Adipocyte (in vitro differentiated cells): ENCODE measurements around the gene UBAP2L.
"Not testable (repeated sequence)": the region's sequence is repeated elsewhere in the genome, so short reads cannot be mapped to it uniquely, and the experiment has no call there.

Experiments
- DNase-seq: peaks from one replicate; pipeline ENCODE4 v3.0.0-alpha.2; 2015; ENCODE audit warnings: low read depth
- H3K27me3 ChIP-seq: replicated peaks from 2 replicates; pipeline ENCODE4 v1.7.0; 2013; ENCODE audit warnings: mild to moderate bottlenecking, low read length, moderate library complexity; ENCODE audit not compliant: control insufficient read depth, insufficient read depth
- H3K36me3 ChIP-seq: 2 replicates; pipeline ENCODE4 v1.7.0; 2013; ENCODE audit warnings: low read length, mild to moderate bottlenecking, moderate library complexity; ENCODE audit not compliant: control insufficient read depth, insufficient read depth, severe bottlenecking
- H3K4me1 ChIP-seq: 2 replicates; pipeline ENCODE4 v1.7.0; 2013; ENCODE audit warnings: mild to moderate bottlenecking, low read length, moderate library complexity; ENCODE audit not compliant: control insufficient read depth, insufficient read depth
- H3K4me3 ChIP-seq: 2 replicates; pipeline ENCODE4 v1.7.0; 2013; ENCODE audit warnings: mild to moderate bottlenecking, low read length, moderate library complexity
- H3K9ac ChIP-seq: 2 replicates; pipeline ENCODE4 v1.7.0; 2013; ENCODE audit warnings: mild to moderate bottlenecking, low read length, moderate library complexity
- H3K9me3 ChIP-seq: 2 replicates; pipeline ENCODE4 v1.7.0; 2013; ENCODE audit warnings: mild to moderate bottlenecking, low read length, moderate library complexity; ENCODE audit not compliant: control insufficient read depth

The UBAP2L gene

DNA sequence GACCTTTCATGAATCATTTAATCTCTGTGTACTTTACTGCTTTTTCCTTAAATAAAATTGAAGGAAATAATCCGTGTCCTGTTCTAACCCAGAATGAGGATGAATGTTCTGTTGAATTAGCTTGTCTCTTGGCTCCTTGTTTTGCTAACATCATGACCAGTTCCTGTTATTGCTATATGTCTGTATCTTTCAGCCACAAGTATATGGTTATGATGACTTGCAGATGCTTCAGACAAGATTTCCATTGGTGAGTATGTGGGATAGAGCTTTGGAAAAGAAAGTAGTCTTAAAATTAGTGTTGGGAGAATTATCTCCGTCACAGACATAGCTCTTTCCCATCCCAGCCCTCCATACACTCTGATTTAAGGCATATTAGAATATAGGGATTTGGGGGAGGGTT, 38.0 kb downstream of the UBAP2L start:
- no peak for DNase-seq
- Histone ChIP-seq H3K36me3 (peaks cover 100% of the 10 kb centered on the region), H3K9ac (no peak overlapping the region), H3K27me3 (no peaks in the 10 kb centered on the region), H3K9me3 (no peaks in the 10 kb centered on the region), H3K4me3 (no peak overlapping the region), H3K4me1 (peaks cover 15% of the 10 kb centered on the region)

DNA sequence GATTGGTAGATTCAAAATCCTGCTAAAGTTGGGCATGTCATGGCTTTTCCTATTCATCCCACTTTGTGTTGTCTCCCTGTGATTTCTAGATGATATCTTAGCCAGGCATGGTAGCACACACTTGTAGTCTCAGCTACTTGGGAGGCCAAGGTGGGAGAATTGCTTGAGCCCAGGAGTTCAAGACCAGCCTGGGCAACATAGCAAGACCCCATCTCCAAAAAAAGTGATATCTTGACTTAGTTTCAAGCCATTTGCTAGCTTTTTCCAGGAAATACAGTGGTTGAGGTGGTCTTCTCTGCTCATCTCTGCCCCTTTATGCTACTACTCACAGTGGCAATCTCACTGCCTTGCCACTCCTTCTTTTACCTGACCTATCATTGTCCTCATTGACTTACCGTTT, 39.4 kb downstream of the UBAP2L start:
- H3K27me3 ChIP-seq, result no peaks in the 10 kb centered on the region
- no peak overlapping the region for H3K9ac ChIP-seq
- H3K4me3 ChIP-seq, result no peak overlapping the region
- peaks cover 100% of the 10 kb centered on the region for H3K36me3 ChIP-seq
- DNase-seq, result no peak
- peaks cover 18% of the 10 kb centered on the region for H3K4me1 ChIP-seq
- no peaks in the 10 kb centered on the region for H3K9me3 ChIP-seq

DNA sequence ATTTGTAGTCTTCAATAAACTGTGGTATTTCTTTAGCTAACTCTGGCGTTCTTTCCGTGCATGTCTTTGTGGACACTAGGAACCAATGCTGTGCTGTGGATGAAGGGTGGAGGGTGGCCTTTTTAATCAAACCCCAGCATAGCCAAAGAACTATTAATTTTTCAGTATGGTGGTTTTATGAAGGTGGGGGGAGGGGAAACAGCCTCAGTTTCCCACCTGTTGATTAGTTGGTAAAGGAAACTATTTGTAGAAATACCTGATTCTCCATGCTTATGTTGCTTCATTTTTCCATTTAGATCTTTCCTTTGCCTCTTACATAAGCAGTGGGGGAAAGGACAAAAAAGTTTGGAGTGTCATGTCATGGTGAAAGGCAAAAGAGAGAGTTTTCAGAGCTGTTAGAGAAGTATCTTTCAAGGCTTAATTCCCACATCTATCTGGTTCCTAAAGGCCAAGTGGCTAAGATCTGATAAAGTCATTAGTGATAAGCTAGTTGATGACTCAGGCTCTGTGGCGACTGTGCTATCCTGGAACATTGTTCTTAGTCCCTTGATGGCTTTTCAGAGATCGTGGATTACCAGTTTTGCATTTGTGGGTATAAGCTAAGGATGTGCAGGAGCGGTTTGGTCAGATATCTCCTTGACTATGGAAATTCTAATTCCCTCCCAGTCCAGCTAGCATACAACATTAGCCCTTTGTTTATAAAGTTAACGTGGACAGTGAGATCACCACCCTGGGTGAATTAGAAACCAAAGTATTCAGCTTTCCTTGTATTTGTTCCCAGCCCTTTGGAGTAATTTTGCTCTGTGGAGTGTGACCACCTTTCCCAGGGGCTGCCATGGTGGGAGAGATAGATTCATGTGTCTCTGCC, 42.9 kb downstream of the UBAP2L start:
- no peak for DNase-seq
- no peaks in the 10 kb centered on the region for H3K27me3 ChIP-seq
- H3K9me3 ChIP-seq, result no peaks in the 10 kb centered on the region
- H3K4me3 ChIP-seq, result no peak overlapping the region
- H3K9ac ChIP-seq, result no peak overlapping the region
- peaks cover 15% of the 10 kb centered on the region for H3K4me1 ChIP-seq
- H3K36me3 ChIP-seq, result peaks cover 95% of the 10 kb centered on the region

DNA sequence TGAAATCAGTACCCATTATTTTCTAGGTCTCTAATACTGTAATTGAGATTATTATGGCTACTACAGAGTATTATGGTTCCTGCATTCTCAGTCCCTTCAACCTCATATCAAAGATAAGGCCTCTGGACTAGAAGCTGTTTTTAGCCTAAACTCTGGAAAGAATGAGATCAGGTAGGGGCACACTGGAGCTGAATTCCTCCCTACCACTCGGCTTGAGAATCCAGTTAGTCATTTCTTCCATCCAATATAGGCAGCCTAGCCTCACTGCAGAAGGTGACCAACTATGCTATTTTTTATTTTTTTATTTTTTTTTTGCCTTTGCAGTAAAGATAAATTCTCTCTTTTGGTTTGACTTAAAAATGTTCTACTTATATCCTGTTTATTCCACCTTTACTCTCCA, 43.7 kb downstream of the UBAP2L start:
- no peak overlapping the region for H3K4me3 ChIP-seq
- H3K9ac ChIP-seq, result no peak overlapping the region
- no peaks in the 10 kb centered on the region for H3K9me3 ChIP-seq
- peaks cover 95% of the 10 kb centered on the region for H3K36me3 ChIP-seq
- H3K27me3 ChIP-seq, result no peaks in the 10 kb centered on the region
- H3K4me1 ChIP-seq, result peaks cover 15% of the 10 kb centered on the region
- no peak for DNase-seq

DNA sequence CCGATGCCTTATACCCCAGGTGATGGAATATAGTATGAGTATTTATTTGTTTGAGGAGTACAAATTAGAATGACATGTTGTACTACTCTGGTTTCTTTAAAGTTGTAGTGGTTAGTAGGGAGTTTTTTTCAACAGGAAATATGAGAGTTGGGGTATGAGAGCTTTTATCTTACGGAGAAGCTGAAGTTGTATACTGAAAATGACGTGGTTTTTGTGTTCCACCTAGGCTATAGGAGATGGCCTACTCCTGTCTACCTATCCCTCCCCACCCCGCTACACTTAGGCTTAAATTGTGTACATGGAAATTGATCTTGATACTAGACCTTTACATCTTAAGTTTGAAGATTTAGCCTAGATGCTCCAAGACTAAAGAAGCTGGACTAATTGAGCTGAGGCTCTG, 44.8 kb downstream of the UBAP2L start:
- no peak for DNase-seq

DNA sequence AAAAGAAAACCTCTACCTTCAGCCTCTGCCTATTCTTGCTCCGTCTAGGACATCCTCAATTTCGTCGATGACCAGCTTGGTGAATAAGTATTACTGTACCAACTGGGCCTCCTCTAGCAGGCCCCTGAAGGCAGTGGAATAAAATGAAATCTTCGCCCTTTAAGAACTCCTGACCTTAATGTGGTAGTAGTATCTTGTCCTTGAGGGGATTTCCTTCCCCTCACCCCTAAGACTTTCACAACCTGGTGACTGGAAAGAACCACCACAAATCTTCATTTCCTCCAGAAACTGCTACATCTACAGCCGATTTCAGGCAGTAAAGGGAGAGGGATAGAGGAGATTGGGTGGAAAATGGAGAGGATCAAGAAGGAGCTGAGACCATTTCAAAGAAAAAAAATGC, 50.1 kb downstream of the UBAP2L start:
- peaks cover 61% of the 10 kb centered on the region for H3K36me3 ChIP-seq

More for the DNA sequence above, 44.8 kb downstream of the UBAP2L start:
- no peaks in the 10 kb centered on the region for H3K9me3 ChIP-seq
- H3K36me3 ChIP-seq, result peaks cover 93% of the 10 kb centered on the region
- H3K4me3 ChIP-seq, result no peak overlapping the region
- no peaks in the 10 kb centered on the region for H3K27me3 ChIP-seq
- H3K4me1 ChIP-seq, result peaks cover 12% of the 10 kb centered on the region
- no peak overlapping the region for H3K9ac ChIP-seq

DNA sequence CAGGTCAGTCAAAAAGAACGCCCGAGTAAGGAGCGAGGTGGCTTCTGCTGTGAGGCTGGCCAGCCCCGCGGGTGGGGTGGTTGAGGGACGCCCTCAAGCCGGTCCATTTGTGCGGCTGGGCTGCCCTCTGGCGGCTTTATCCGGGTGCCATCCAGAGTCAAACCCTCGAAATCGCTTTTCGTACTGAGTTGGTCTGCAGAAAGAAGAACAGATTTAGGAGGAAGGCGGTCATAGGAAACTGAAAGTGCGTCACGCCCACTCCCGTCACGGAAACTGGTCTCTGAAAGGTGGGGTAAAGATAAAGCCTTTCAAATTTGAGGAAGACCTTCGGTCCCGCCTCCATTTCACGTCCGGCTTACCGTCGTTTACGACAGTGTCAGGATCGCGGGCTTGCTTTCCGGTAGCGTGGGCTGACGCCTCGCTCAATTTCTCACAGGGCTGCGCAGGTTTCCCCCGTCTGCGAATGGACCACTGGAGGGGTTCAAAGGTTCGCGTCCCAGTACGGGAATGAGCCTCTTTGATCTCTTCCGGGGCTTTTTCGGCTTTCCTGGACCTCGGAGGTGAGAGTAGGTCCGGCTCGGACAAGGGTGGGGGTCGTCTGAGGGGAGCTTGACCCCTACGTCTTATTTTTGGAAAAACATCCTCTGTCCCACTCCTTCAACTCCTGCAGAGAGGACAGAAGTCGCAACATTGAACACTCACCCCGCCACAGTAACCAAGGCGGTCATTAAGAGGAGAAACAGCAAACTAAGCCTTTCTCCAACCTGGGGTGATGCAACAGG, 51.7 kb downstream of the UBAP2L start, which contains the start of gene HAX1:
Gene HAX1, plus strand, starts transcription at position 413 of the 782 bp plus-strand sequence. Its CDS starts 95 bp downstream, at position 508.
- H3K27me3 ChIP-seq, result no peaks in the 10 kb centered on the region
- peak; percentile 95 for DNase-seq
- peak within 1 kb of the TSS; percentile 98 for H3K9ac ChIP-seq
- peaks cover 9% of the 10 kb centered on the region for H3K4me1 ChIP-seq
- peaks cover 46% of the 10 kb centered on the region for H3K36me3 ChIP-seq
- H3K4me3 ChIP-seq, result peak within 1 kb of the TSS; percentile 98
- no peaks in the 10 kb centered on the region for H3K9me3 ChIP-seq

More for the DNA sequence above, 50.1 kb downstream of the UBAP2L start:
- H3K9me3 ChIP-seq, result no peaks in the 10 kb centered on the region
- H3K4me3 ChIP-seq, result no peak overlapping the region
- H3K4me1 ChIP-seq, result peaks cover 9% of the 10 kb centered on the region
- DNase-seq, result no peak
- no peaks in the 10 kb centered on the region for H3K27me3 ChIP-seq
- no peak overlapping the region for H3K9ac ChIP-seq

DNA sequence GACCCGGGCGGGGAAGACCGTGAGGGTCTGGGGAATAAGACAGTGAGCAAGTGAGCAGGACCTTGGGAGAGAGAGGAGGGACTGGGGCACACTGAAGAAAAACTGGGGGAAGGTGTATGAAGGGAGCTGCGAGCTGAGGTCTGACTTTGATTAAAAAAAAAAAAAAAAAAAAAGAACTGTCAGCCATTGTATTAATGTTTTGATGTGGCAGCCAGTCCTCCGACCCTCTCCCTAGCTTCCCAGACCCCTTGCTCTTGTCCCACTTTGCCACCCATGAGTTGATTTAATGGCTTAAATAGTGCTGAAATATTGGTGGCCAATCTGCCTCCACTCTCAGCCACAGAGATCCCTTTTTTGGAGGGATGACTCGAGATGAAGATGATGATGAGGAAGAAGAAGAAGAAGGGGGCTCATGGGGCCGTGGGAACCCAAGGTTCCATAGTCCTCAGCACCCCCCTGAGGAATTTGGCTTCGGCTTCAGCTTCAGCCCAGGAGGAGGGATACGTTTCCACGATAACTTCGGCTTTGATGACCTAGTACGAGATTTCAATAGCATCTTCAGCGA, 52.3 kb downstream of the UBAP2L start:
- Histone ChIP-seq H3K4me3 (peak overlapping the region; percentile 98), H3K4me1 (peaks cover 9% of the 10 kb centered on the region), H3K9me3 (no peaks in the 10 kb centered on the region), H3K36me3 (peaks cover 43% of the 10 kb centered on the region), H3K9ac (peak overlapping the region; percentile 98), H3K27me3 (no peaks in the 10 kb centered on the region)
- DNase-seq, result no peak

DNA sequence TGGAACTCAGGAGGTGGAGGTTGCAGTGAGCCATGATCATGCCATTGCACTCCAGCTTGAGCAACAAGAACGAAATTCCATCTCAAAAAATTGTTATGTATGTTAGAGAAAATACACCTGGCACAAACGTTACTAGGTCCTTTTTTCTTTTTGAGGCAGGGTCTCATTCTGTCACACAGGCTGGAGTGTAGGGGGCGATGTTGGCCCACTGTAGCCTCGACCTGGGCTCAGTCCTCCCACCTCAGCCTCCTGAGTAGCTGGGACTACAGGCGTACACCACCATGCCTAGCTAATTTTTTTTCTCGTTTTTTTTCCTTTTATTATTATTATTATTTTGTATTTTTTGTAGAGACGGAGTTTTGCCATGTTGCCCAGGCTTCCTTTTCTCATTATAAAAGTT, 56.0 kb downstream of the UBAP2L start:
- Histone ChIP-seq H3K9ac (no peak overlapping the region), H3K27me3 (no peaks in the 10 kb centered on the region), H3K36me3 (peaks cover 13% of the 10 kb centered on the region), H3K4me1 (peaks cover 9% of the 10 kb centered on the region), H3K9me3 (no peaks in the 10 kb centered on the region), H3K4me3 (no peak overlapping the region)
- no peak for DNase-seq

DNA sequence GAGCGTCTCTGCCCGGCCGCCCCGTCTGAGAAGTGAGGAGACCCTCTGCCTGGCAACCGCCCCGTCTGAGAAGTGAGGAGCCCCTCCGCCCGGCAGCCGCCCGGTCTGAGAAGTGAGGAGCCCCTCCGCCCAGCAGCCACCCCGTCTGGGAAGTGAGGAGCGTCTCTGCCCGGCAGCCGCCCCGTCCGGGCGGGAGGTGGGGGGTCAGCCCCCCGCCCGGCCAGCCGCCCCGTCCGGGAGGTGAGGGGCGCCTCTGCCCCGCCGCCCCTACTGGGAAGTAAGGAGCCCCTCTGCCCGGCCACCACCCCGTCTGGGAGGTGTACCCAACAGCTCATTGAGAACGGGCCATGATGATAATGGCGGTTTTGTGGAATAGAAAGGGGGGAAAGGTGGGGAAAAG, 66.8 kb downstream of the UBAP2L start:
- not testable (repeated sequence) for H3K4me1 ChIP-seq, H3K36me3 ChIP-seq, H3K9me3 ChIP-seq, DNase-seq, H3K9ac ChIP-seq, H3K27me3 ChIP-seq, H3K4me3 ChIP-seq

DNA sequence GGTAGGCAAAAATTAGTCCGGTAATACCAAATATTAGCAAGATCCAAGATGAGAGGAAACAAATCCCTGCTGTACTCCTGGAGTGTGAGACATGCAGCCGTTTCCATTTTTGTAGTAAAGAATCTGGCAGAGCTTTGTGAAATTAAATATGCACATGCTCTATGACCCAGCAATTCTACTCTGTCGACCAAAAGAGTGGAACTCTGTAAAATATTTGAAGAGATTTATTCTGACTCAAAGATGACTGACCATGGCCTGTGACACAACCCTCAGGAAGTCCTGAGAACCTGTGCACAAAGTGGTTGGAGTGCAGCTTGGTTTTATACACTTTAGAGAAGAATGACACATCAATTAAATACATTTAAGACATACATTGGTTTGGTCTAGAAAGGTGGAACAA, 67.9 kb downstream of the UBAP2L start:
- DNase-seq, result no peak
- no peak overlapping the region for H3K9ac ChIP-seq
- H3K36me3 ChIP-seq, result no peaks in the 10 kb centered on the region
- H3K4me3 ChIP-seq, result no peak overlapping the region
- H3K9me3 ChIP-seq, result no peaks in the 10 kb centered on the region
- H3K4me1 ChIP-seq, result no peaks in the 10 kb centered on the region
- H3K27me3 ChIP-seq, result no peaks in the 10 kb centered on the region
